ENCODE results near the gene CTTNBP2. TPM values are rescaled to one million over a fixed set of nuclear protein-coding genes. Genes with fewer than 3 reads are reported as not detected.

The CTTNBP2 gene
- total RNA-seq, 2 experiments from 2014 or later = not detected

GRCh38 chr7:117806011-117806410 is 67.2 kb downstream of the CTTNBP2 start:
- ChIA-PET CTCF (no interaction called here), POLR2A (no interaction called here)
- no peaks in the 10 kb centered on the region for H3K9me3 Mint-ChIP-seq
- no peak overlapping the region for H3K27ac Mint-ChIP-seq
- no peaks in the 10 kb centered on the region for H3K27me3 Mint-ChIP-seq
- no peaks in the 10 kb centered on the region for H3K4me1 Mint-ChIP-seq
- no peak overlapping the region for H3K4me3 Mint-ChIP-seq
- H3K36me3 Mint-ChIP-seq (ENCODE audit: low read depth) = no peaks in the 10 kb centered on the region
- no peak for DNase-seq

- no peaks in the 10 kb centered on the region for H3K36me3 Mint-ChIP-seq (ENCODE audit: low read depth)
- H3K27ac Mint-ChIP-seq = no peak overlapping the region
- POLR2A ChIA-PET = no interaction called here
- H3K9me3 Mint-ChIP-seq = no peaks in the 10 kb centered on the region
- H3K27me3 Mint-ChIP-seq = no peaks in the 10 kb centered on the region
- DNase-seq = no peak
- no peak overlapping the region for H3K4me3 Mint-ChIP-seq
- H3K4me1 Mint-ChIP-seq = no peaks in the 10 kb centered on the region
- CTCF ChIA-PET = no interaction called here
Observed at GRCh38 chr7:117805241-117805640, 68.0 kb downstream of the CTTNBP2 start.

GRCh38 chr7:117803476-117803875 is 69.8 kb downstream of the CTTNBP2 start:
- Mint-ChIP-seq H3K27ac (no peak overlapping the region), H3K4me3 (no peak overlapping the region), H3K36me3 (ENCODE audit: low read depth) (no peaks in the 10 kb centered on the region), H3K9me3 (no peaks in the 10 kb centered on the region), H3K27me3 (no peaks in the 10 kb centered on the region), H3K4me1 (no peaks in the 10 kb centered on the region)
- no peak for DNase-seq
- ChIA-PET POLR2A (no interaction called here), CTCF (no interaction called here)

- no peak overlapping the region for H3K4me3 Mint-ChIP-seq
- no peaks in the 10 kb centered on the region for H3K4me1 Mint-ChIP-seq
- H3K27me3 Mint-ChIP-seq = no peaks in the 10 kb centered on the region
- no peaks in the 10 kb centered on the region for H3K36me3 Mint-ChIP-seq (ENCODE audit: low read depth)
- H3K27ac Mint-ChIP-seq = no peak overlapping the region
- no peaks in the 10 kb centered on the region for H3K9me3 Mint-ChIP-seq
- POLR2A ChIA-PET = no interaction called here
- no peak for DNase-seq
- CTCF ChIA-PET = no interaction called here
Observed at GRCh38 chr7:117802660-117803059, 70.6 kb downstream of the CTTNBP2 start.

- CTCF ChIA-PET = interaction anchor here (0.6 kb wide), 1 partner anchor 23 kb away, joined by 3 read pairs; no protein-coding TSS in a partner anchor
- no peak overlapping the region for H3K4me3 Mint-ChIP-seq
- H3K4me1 Mint-ChIP-seq = no peaks in the 10 kb centered on the region
- H3K36me3 Mint-ChIP-seq (ENCODE audit: low read depth) = no peaks in the 10 kb centered on the region
- no peaks in the 10 kb centered on the region for H3K9me3 Mint-ChIP-seq
- no peaks in the 10 kb centered on the region for H3K27me3 Mint-ChIP-seq
- POLR2A ChIA-PET = no interaction called here
- H3K27ac Mint-ChIP-seq = no peak overlapping the region
- DNase-seq = no peak
Observed at GRCh38 chr7:117800841-117801240, 72.4 kb downstream of the CTTNBP2 start.

- Mint-ChIP-seq H3K27ac (no peak overlapping the region), H3K4me3 (no peak overlapping the region), H3K4me1 (no peaks in the 10 kb centered on the region), H3K9me3 (no peaks in the 10 kb centered on the region), H3K36me3 (ENCODE audit: low read depth) (no peaks in the 10 kb centered on the region), H3K27me3 (no peaks in the 10 kb centered on the region)
- ChIA-PET CTCF (interaction anchor here (0.6 kb wide), 1 partner anchor 23 kb away, joined by 3 read pairs; no protein-coding TSS in a partner anchor), POLR2A (no interaction called here)
- DNase-seq = no peak
Observed at GRCh38 chr7:117800406-117800805, 72.8 kb downstream of the CTTNBP2 start.

GRCh38 chr7:117796889-117797288 is 76.4 kb downstream of the CTTNBP2 start:
- Mint-ChIP-seq H3K27me3 (no peaks in the 10 kb centered on the region), H3K9me3 (no peaks in the 10 kb centered on the region), H3K27ac (no peak overlapping the region), H3K36me3 (ENCODE audit: low read depth) (no peaks in the 10 kb centered on the region), H3K4me3 (no peak overlapping the region), H3K4me1 (no peaks in the 10 kb centered on the region)
- ChIA-PET POLR2A (no interaction called here), CTCF (no interaction called here)
- no peak for DNase-seq

GRCh38 chr7:117793976-117794375 is 79.3 kb downstream of the CTTNBP2 start:
- Mint-ChIP-seq H3K27ac (no peak overlapping the region), H3K4me1 (no peaks in the 10 kb centered on the region), H3K36me3 (ENCODE audit: low read depth) (no peaks in the 10 kb centered on the region), H3K4me3 (no peak overlapping the region), H3K27me3 (no peaks in the 10 kb centered on the region), H3K9me3 (no peaks in the 10 kb centered on the region)
- ChIA-PET POLR2A (no interaction called here), CTCF (no interaction called here)
- no peak for DNase-seq

GRCh38 chr7:117793521-117793920 is 79.7 kb downstream of the CTTNBP2 start:
- POLR2A ChIA-PET = no interaction called here
- no peaks in the 10 kb centered on the region for H3K4me1 Mint-ChIP-seq
- no peak overlapping the region for H3K4me3 Mint-ChIP-seq
- H3K27me3 Mint-ChIP-seq = no peaks in the 10 kb centered on the region
- no peaks in the 10 kb centered on the region for H3K36me3 Mint-ChIP-seq (ENCODE audit: low read depth)
- CTCF ChIA-PET = no interaction called here
- DNase-seq = no peak
- H3K9me3 Mint-ChIP-seq = no peaks in the 10 kb centered on the region
- no peak overlapping the region for H3K27ac Mint-ChIP-seq

- H3K27me3 Mint-ChIP-seq = peaks cover under 1% of the 10 kb centered on the region
- no peaks in the 10 kb centered on the region for H3K4me1 Mint-ChIP-seq
- no peak overlapping the region for H3K27ac Mint-ChIP-seq
- H3K36me3 Mint-ChIP-seq (ENCODE audit: low read depth) = no peaks in the 10 kb centered on the region
- no peak overlapping the region for H3K4me3 Mint-ChIP-seq
- H3K9me3 Mint-ChIP-seq = no peaks in the 10 kb centered on the region
- DNase-seq = no peak
- POLR2A ChIA-PET = no interaction called here
- CTCF ChIA-PET = no interaction called here
Observed at GRCh38 chr7:117791877-117792780, 81.1 kb downstream of the CTTNBP2 start.

GRCh38 chr7:117790731-117791130 is 82.5 kb downstream of the CTTNBP2 start:
- H3K36me3 Mint-ChIP-seq (ENCODE audit: low read depth) = no peaks in the 10 kb centered on the region
- no peak for DNase-seq
- H3K9me3 Mint-ChIP-seq = no peaks in the 10 kb centered on the region
- CTCF ChIA-PET = no interaction called here
- POLR2A ChIA-PET = no interaction called here
- no peak overlapping the region for H3K4me3 Mint-ChIP-seq
- H3K27me3 Mint-ChIP-seq = peaks cover 2% of the 10 kb centered on the region
- H3K4me1 Mint-ChIP-seq = no peaks in the 10 kb centered on the region
- no peak overlapping the region for H3K27ac Mint-ChIP-seq

- no peak for DNase-seq
- Mint-ChIP-seq H3K27ac (no peak overlapping the region), H3K9me3 (no peaks in the 10 kb centered on the region), H3K36me3 (ENCODE audit: low read depth) (no peaks in the 10 kb centered on the region), H3K4me1 (no peaks in the 10 kb centered on the region), H3K4me3 (no peak overlapping the region), H3K27me3 (peaks cover 2% of the 10 kb centered on the region)
- ChIA-PET CTCF (no interaction called here), POLR2A (no interaction called here)
Observed at GRCh38 chr7:117790251-117790650, 83.0 kb downstream of the CTTNBP2 start.

- no peaks in the 10 kb centered on the region for H3K9me3 Mint-ChIP-seq
- ChIA-PET POLR2A (no interaction called here), CTCF (no interaction called here)
- no peaks in the 10 kb centered on the region for H3K4me1 Mint-ChIP-seq
- no peaks in the 10 kb centered on the region for H3K36me3 Mint-ChIP-seq (ENCODE audit: low read depth)
- H3K27ac Mint-ChIP-seq = no peak overlapping the region
- H3K4me3 Mint-ChIP-seq = no peak overlapping the region
- no peak for DNase-seq
- H3K27me3 Mint-ChIP-seq = peaks cover 2% of the 10 kb centered on the region
Observed at GRCh38 chr7:117785431-117785830, 87.8 kb downstream of the CTTNBP2 start.

- peaks cover 2% of the 10 kb centered on the region for H3K27me3 Mint-ChIP-seq
- no peak overlapping the region for H3K27ac Mint-ChIP-seq
- DNase-seq = no peak
- H3K36me3 Mint-ChIP-seq (ENCODE audit: low read depth) = no peaks in the 10 kb centered on the region
- no peaks in the 10 kb centered on the region for H3K9me3 Mint-ChIP-seq
- H3K4me1 Mint-ChIP-seq = no peaks in the 10 kb centered on the region
- CTCF ChIA-PET = no interaction called here
- POLR2A ChIA-PET = no interaction called here
- no peak overlapping the region for H3K4me3 Mint-ChIP-seq
Observed at GRCh38 chr7:117784315-117784714, 88.9 kb downstream of the CTTNBP2 start.

All from activated CD4-positive, alpha-beta T cell treated with anti-CD3 and anti-CD28 coated beads, Interleukin-2, amount 10 ng/mL, durations not matched to agents 7 days and 5 days (primary cell).